CD4-positive, alpha-beta T cell treated with Interleukin-6 at 100 ng/mL for 8 hours (primary cell): ENCODE measurements around the gene CUBN.

Experiments used
- DNase-seq: peaks from one replicate; pipeline ENCODE4 v3.0.0-alpha.2; 2020; ENCODE audit warnings: mixed read lengths, low spot score

CUBN gene

DNA sequence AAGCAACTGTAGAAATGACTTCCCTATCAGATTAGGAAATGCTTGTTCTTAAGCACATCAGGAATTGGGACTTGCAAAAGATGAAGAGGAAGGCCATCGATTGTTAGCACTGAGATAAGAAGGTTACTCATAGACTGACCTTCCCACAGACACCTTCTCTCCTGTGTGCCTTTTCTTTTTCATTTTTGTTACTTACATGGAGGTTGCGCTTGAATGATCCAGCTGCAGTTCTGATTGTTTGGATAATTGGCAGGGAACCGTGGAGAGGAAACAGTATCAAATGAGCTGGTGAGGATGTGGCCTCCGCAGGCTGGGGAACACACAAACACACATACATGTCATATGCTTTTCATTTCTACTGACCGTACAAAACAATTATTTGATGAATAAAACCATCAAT lies 177.5 kb downstream of the CUBN start:
- no peak for DNase-seq

DNA sequence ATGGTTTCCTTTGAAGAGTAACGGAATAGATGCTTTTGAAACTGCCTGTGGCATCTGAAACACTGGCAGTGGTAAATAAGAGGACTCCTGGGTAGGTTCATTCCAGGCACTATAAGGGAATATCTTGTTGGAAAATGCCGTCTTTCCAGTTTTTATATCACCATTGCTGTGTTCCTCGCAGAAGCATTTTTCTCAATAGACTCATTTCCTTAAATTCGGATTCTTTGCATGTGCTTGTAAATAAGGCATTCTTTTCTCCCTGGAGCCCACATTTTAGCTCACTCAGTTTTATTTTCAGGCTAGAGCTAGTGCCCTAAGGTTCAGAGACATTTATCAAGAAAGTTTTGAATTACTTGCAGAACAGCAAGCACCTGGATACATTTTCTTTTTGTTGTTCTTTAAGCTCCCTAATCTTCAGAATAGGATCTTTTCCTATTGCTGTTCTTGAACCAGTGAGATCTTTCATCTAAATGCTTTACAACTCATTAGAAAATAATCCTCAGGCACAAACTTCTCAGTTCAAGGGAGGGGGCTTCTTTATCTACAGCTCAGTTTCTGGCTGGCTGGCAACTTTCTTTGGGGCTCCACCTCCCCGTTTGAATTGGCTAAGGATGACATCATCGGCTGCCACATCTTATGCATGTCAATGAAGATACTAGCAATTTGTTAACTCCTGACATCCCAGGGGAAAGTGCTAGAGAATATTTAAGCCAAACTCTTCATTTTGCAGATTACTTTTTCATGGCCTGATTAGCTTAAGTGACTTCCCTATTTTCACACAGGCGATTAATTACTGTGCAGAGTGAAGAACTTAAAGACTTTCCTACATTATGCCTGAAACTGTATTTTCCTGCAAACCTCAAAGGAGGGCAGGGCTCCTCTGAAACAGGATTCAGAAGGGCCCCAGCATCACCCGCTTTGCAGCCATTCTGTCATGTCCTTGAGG lies 178.7 kb downstream of the CUBN start:
- DNase-seq: no peak

DNA sequence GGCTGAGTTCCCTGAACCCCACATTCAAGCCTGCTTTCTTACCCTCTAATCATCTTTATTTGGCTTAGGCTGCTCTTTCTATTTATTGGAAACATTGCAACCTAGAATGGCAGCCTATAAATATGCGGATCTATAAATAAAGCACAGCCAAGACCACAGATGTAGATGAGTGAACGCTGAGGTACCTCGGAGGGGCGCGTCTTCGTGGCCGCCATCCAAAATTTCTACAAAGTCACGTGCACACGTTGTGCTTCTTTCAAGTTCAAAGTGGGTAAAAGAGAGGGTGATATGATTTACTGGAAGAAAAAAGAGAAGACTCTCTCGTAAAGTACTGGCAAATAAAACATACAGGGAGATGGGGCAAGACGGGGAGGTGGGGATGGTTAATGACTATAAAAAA lies 179.8 kb downstream of the CUBN start:
- DNase-seq: no peak

GRCh38 chr10:16948361-16948760 lies 181.2 kb downstream of the CUBN start:
- DNase-seq: peak; percentile 4

GRCh38 chr10:16947069-16947468 lies 182.5 kb downstream of the CUBN start:
- no peak for DNase-seq

DNA sequence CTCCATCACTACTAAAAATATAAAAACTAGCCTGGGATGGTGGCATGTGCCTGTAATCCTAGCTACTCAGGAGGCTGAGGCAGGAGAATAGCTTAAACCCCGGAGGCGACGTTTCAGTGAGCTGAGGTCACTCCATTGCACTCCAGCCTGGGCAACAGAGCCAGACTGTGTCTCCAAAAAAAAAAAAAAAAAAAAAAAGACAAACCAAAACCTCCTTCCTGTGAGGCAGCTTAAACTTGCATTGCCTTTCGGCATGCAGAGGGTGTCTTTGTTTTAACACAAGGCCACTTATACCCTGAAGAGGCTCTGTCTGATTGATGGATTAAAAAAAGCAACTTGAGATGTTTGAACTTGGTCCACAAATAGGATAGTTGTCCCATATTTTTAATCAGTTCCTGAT lies 184.0 kb downstream of the CUBN start:
- DNase-seq: no peak

GRCh38 chr10:16944986-16945385 lies 184.6 kb downstream of the CUBN start:
- peak; percentile 8 for DNase-seq

GRCh38 chr10:16944402-16944801 lies 185.2 kb downstream of the CUBN start:
- DNase-seq: no peak

GRCh38 chr10:16943295-16944285 lies 186.0 kb downstream of the CUBN start:
- DNase-seq: no peak

GRCh38 chr10:16942381-16943078 lies 187.1 kb downstream of the CUBN start:
- DNase-seq: no peak

GRCh38 chr10:16941870-16942269 lies 187.7 kb downstream of the CUBN start:
- no peak for DNase-seq

DNA sequence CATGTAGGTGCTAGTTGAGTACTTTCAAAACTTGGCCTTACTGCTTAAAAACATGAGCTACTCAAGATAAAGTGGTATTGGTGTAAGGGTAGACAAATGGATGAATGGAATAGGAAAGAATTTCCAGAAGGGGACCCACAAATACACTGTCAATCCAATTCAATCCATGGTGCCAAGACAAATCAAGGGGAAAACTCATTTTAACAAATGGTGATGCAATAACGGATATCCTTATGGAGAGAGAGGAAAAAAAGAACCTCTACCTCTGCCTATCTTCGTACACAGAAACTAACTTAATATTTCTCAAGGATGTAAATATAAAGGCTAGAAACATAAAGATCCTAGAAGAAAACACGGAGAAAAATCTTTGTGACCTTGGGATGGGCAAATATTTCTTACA lies 188.5 kb downstream of the CUBN start:
- no peak for DNase-seq

GRCh38 chr10:16938952-16939351 lies 190.7 kb downstream of the CUBN start:
- DNase-seq: no peak

DNA sequence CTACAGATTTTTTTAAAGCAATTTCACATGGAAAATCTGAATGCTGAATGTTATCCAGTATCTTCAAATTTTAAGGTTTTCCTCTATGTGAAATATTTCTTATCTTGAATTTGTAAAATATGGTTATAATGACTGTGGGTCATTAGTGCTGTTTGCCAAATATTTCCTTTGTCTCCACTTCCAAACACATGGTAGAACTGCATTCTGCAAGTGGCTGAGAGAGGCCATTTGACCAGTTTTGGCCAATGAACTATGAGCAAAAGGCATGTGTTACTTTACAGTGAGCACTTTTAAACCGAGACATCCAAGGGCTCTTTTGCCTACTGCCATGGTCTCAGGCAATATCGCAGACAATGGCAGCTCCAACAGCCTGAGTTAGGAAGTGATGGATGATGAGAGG lies 195.2 kb downstream of the CUBN start:
- DNase-seq: no peak

GRCh38 chr10:16933783-16934182 lies 195.8 kb downstream of the CUBN start:
- no peak for DNase-seq

- no peak for DNase-seq
Observed at GRCh38 chr10:16931930-16932329, 197.7 kb downstream of the CUBN start.

DNA sequence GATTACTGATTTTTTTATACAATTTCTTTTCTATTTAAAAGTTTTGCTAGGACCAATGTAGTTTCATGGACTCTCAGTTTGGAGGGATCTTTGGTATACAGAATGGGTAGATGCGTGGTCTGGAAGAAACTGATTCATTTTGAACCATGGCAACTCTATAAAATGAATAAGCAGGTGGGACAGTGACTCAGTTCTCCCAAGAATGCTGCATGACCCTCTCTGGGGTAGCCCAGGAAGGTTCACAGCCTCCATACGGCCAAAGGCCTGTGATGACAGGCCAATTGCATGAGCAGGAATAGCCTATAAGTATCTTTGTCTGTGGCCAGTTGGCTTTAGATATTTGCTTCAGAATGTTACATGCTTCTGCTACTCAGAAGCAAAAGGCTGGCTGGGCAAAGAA lies 199.1 kb downstream of the CUBN start:
- no peak for DNase-seq

DNA sequence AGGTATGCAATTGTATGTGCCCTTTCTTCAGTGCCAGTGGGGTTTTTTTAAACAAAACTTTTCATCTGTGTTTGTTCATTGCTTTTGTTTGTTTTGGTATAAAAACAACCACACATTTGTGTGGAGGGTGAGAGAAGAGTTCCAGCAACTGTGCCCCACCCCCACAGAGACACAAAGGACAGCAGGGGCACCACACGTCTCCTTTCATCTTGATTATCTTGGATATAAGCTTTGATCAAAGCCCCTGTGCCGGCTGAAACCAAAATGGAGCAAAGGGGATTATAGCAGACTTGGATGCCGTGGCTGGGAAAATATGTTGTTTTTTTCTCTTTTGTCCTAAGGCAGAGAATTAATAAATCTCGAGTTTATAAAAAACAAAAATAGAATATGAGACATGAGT lies 200.5 kb downstream of the CUBN start:
- DNase-seq: no peak

GRCh38 chr10:16927546-16927945 lies 202.1 kb downstream of the CUBN start:
- no peak for DNase-seq

- no peak for DNase-seq
Observed at GRCh38 chr10:16923726-16924125, 205.9 kb downstream of the CUBN start.

DNA sequence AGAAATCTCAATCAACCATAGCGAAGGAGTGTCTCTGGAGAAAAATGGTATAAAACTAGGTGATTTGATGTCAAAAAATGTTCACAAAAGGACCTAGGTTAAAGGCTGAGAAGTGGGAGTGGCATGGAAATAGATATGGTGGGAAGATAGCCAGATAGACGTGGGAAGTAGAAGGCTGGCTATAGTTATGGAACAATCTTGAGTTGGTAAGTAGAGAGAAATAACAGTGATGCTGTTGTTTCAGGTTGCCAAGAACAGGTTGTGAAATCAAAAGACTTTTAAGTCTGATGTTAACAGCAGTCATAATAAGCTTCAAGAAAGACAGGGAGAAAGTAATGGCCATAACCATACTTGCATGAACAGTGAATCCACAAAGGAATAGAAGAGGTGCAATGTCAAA lies 206.3 kb downstream of the CUBN start:
- DNase-seq: no peak
